ENCODE measurements around the gene GSTO2.

Gene GSTO2

GRCh38 chr10:104300736-104301292, 31.8 kb downstream of the GSTO2 start:
- H3K4me1 ChIP-seq (ENCODE audit: control insufficient read depth, insufficient read depth, low read length) = peaks cover 2% of the 10 kb centered on the region; the same call in 1 of the 2 replicates

GRCh38 chr10:104301907-104302690, 33.1 kb downstream of the GSTO2 start:
- H3K4me3 ChIP-seq (ENCODE audit: low read depth, low read length) = no peak overlapping the region
- no peaks in the 10 kb centered on the region for H3K27me3 ChIP-seq (ENCODE audit: control insufficient read depth, insufficient read depth, low read length)
- H3K9ac ChIP-seq (ENCODE audit: low read depth, low read length) = no peak overlapping the region
- H3K4me1 ChIP-seq (ENCODE audit: control insufficient read depth, insufficient read depth, low read length) = peaks cover 3% of the 10 kb centered on the region; the same call in 1 of the 2 replicates
- H3K9me3 ChIP-seq (ENCODE audit: control insufficient read depth, insufficient read depth, low read length) = peaks cover 11% of the 10 kb centered on the region; the same call in 1 of the 2 replicates
- no peak overlapping the region for H3K27ac ChIP-seq (ENCODE audit: low read depth, low read length)
- no peaks in the 10 kb centered on the region for H3K36me3 ChIP-seq (ENCODE audit: control insufficient read depth, insufficient read depth, low read length)

More at GRCh38 chr10:104300736-104301292, 31.8 kb downstream of the GSTO2 start:
- H3K27ac ChIP-seq (ENCODE audit: low read depth, low read length) = no peak overlapping the region
- H3K36me3 ChIP-seq (ENCODE audit: control insufficient read depth, insufficient read depth, low read length) = no peaks in the 10 kb centered on the region
- H3K4me3 ChIP-seq (ENCODE audit: low read depth, low read length) = no peak overlapping the region
- H3K9ac ChIP-seq (ENCODE audit: low read depth, low read length) = no peak overlapping the region
- peaks cover 11% of the 10 kb centered on the region; the same call in 1 of the 2 replicates for H3K9me3 ChIP-seq (ENCODE audit: control insufficient read depth, insufficient read depth, low read length)
- no peaks in the 10 kb centered on the region for H3K27me3 ChIP-seq (ENCODE audit: control insufficient read depth, insufficient read depth, low read length)

- H3K4me3 ChIP-seq (ENCODE audit: low read depth, low read length) = no peak overlapping the region
- H3K27ac ChIP-seq (ENCODE audit: low read depth, low read length) = no peak overlapping the region
- 0 out of 2 replicates have a peak, but pooled peaks cover 3% of the 10 kb centered on the region for H3K4me1 ChIP-seq (ENCODE audit: control insufficient read depth, insufficient read depth, low read length)
Measured at GRCh38 chr10:104303594-104304355, 34.8 kb downstream of the GSTO2 start.

GRCh38 chr10:104304356-104304745, 35.4 kb downstream of the GSTO2 start:
- Histone ChIP-seq H3K4me3 (ENCODE audit: low read depth, low read length) (no peak overlapping the region), H3K27ac (ENCODE audit: low read depth, low read length) (no peak overlapping the region), H3K9ac (ENCODE audit: low read depth, low read length) (no peak overlapping the region), H3K4me1 (ENCODE audit: control insufficient read depth, insufficient read depth, low read length) (0 out of 2 replicates have a peak, but pooled peaks cover 3% of the 10 kb centered on the region), H3K27me3 (ENCODE audit: control insufficient read depth, insufficient read depth, low read length) (no peaks in the 10 kb centered on the region), H3K9me3 (ENCODE audit: control insufficient read depth, insufficient read depth, low read length) (peaks cover 11% of the 10 kb centered on the region; the same call in 1 of the 2 replicates), H3K36me3 (ENCODE audit: control insufficient read depth, insufficient read depth, low read length) (no peaks in the 10 kb centered on the region)

More at GRCh38 chr10:104303594-104304355, 34.8 kb downstream of the GSTO2 start:
- Histone ChIP-seq H3K27me3 (ENCODE audit: control insufficient read depth, insufficient read depth, low read length) (no peaks in the 10 kb centered on the region), H3K9me3 (ENCODE audit: control insufficient read depth, insufficient read depth, low read length) (peaks cover 11% of the 10 kb centered on the region; the same call in 1 of the 2 replicates), H3K9ac (ENCODE audit: low read depth, low read length) (no peak overlapping the region), H3K36me3 (ENCODE audit: control insufficient read depth, insufficient read depth, low read length) (no peaks in the 10 kb centered on the region)

- H3K4me3 ChIP-seq (ENCODE audit: low read depth, low read length) = no peak overlapping the region
- H3K27me3 ChIP-seq (ENCODE audit: control insufficient read depth, insufficient read depth, low read length) = no peaks in the 10 kb centered on the region
- H3K27ac ChIP-seq (ENCODE audit: low read depth, low read length) = no peak overlapping the region
- no peaks in the 10 kb centered on the region for H3K36me3 ChIP-seq (ENCODE audit: control insufficient read depth, insufficient read depth, low read length)
- peaks cover 11% of the 10 kb centered on the region; the same call in 1 of the 2 replicates for H3K9me3 ChIP-seq (ENCODE audit: control insufficient read depth, insufficient read depth, low read length)
- H3K4me1 ChIP-seq (ENCODE audit: control insufficient read depth, insufficient read depth, low read length) = 0 out of 2 replicates have a peak, but pooled peaks cover 3% of the 10 kb centered on the region
- no peak overlapping the region for H3K9ac ChIP-seq (ENCODE audit: low read depth, low read length)
Measured at GRCh38 chr10:104304927-104305326, 35.9 kb downstream of the GSTO2 start.

GRCh38 chr10:104306897-104307296, 37.9 kb downstream of the GSTO2 start:
- H3K27ac ChIP-seq (ENCODE audit: low read depth, low read length) = no peak overlapping the region
- no peak overlapping the region for H3K9ac ChIP-seq (ENCODE audit: low read depth, low read length)
- no peaks in the 10 kb centered on the region for H3K27me3 ChIP-seq (ENCODE audit: control insufficient read depth, insufficient read depth, low read length)
- peaks cover 12% of the 10 kb centered on the region; the same call in 1 of the 2 replicates for H3K36me3 ChIP-seq (ENCODE audit: control insufficient read depth, insufficient read depth, low read length)
- 0 out of 2 replicates have a peak, but pooled peaks cover 3% of the 10 kb centered on the region for H3K4me1 ChIP-seq (ENCODE audit: control insufficient read depth, insufficient read depth, low read length)
- H3K4me3 ChIP-seq (ENCODE audit: low read depth, low read length) = no peak overlapping the region
- peaks cover 11% of the 10 kb centered on the region; the same call in 1 of the 2 replicates for H3K9me3 ChIP-seq (ENCODE audit: control insufficient read depth, insufficient read depth, low read length)

GRCh38 chr10:104307576-104308438, 38.8 kb downstream of the GSTO2 start:
- Histone ChIP-seq H3K9ac (ENCODE audit: low read depth, low read length) (no peak overlapping the region), H3K27ac (ENCODE audit: low read depth, low read length) (no peak overlapping the region), H3K9me3 (ENCODE audit: control insufficient read depth, insufficient read depth, low read length) (peaks cover 11% of the 10 kb centered on the region; the same call in 1 of the 2 replicates), H3K27me3 (ENCODE audit: control insufficient read depth, insufficient read depth, low read length) (no peaks in the 10 kb centered on the region), H3K4me1 (ENCODE audit: control insufficient read depth, insufficient read depth, low read length) (0 out of 2 replicates have a peak, but pooled peaks cover 3% of the 10 kb centered on the region), H3K36me3 (ENCODE audit: control insufficient read depth, insufficient read depth, low read length) (peaks cover 17% of the 10 kb centered on the region), H3K4me3 (ENCODE audit: low read depth, low read length) (no peak overlapping the region)

GRCh38 chr10:104308439-104308903, 39.5 kb downstream of the GSTO2 start:
- peaks cover 7% of the 10 kb centered on the region; the same call in 1 of the 2 replicates for H3K9me3 ChIP-seq (ENCODE audit: control insufficient read depth, insufficient read depth, low read length)
- H3K36me3 ChIP-seq (ENCODE audit: control insufficient read depth, insufficient read depth, low read length) = peaks cover 23% of the 10 kb centered on the region
- 0 out of 2 replicates have a peak, but pooled peaks cover 3% of the 10 kb centered on the region for H3K4me1 ChIP-seq (ENCODE audit: control insufficient read depth, insufficient read depth, low read length)
- H3K27ac ChIP-seq (ENCODE audit: low read depth, low read length) = no peak overlapping the region
- no peak overlapping the region for H3K4me3 ChIP-seq (ENCODE audit: low read depth, low read length)
- no peak overlapping the region for H3K9ac ChIP-seq (ENCODE audit: low read depth, low read length)
- H3K27me3 ChIP-seq (ENCODE audit: control insufficient read depth, insufficient read depth, low read length) = no peaks in the 10 kb centered on the region

- Histone ChIP-seq H3K36me3 (ENCODE audit: control insufficient read depth, insufficient read depth, low read length) (peaks cover 41% of the 10 kb centered on the region), H3K27me3 (ENCODE audit: control insufficient read depth, insufficient read depth, low read length) (no peaks in the 10 kb centered on the region), H3K4me3 (ENCODE audit: low read depth, low read length) (no peak overlapping the region), H3K9me3 (ENCODE audit: control insufficient read depth, insufficient read depth, low read length) (no peaks in the 10 kb centered on the region), H3K27ac (ENCODE audit: low read depth, low read length) (no peak overlapping the region), H3K4me1 (ENCODE audit: control insufficient read depth, insufficient read depth, low read length) (0 out of 2 replicates have a peak, but pooled peaks cover 3% of the 10 kb centered on the region), H3K9ac (ENCODE audit: low read depth, low read length) (no peak overlapping the region)
Measured at GRCh38 chr10:104309980-104310978, 41.3 kb downstream of the GSTO2 start.

All from HUES48 (cell line).